HepG2 (cell line): Measurements from ENCODE around the gene SLC7A6OS. TPM values are rescaled to one million over a fixed set of nuclear protein-coding genes. Genes with fewer than 3 reads are reported as not detected.

Source experiments
- ATF7 ChIP-seq, 2 experiments: fragments of 450-650 bp in 1 of 2; sonication (generic) in 1 of 2; formaldehyde crosslinking in 1 of 2; IDR thresholded peaks; 2 replicates each; pipeline versions ENCODE4 v1.4.0 to v1.6.1; 2016 to 2020; ENCODE audit warnings: antibody characterized with exemption in 1 of 2, mild to moderate bottlenecking in 1 of 2, missing genetic modification reagents in 1 of 2
- BRCA1 ChIP-seq: sonication (generic); formaldehyde crosslinking; IDR thresholded peaks from 2 replicates; pipeline ENCODE4 v1.4.0; 2020; ENCODE audit warnings: missing genetic modification reagents
- BRD4 ChIP-seq: sonication (generic); formaldehyde crosslinking; IDR thresholded peaks from 2 replicates; pipeline ENCODE4 v1.4.0; 2020; ENCODE audit warnings: missing genetic modification reagents
- FOXC1 ChIP-seq: sonication (generic); formaldehyde crosslinking; IDR thresholded peaks from 2 replicates; pipeline ENCODE4 v1.8.0; 2022; ENCODE audit warnings: mild to moderate bottlenecking, missing genetic modification reagents, borderline replicate concordance
- GFI1 ChIP-seq: sonication (generic); formaldehyde crosslinking; IDR thresholded peaks from 2 replicates; pipeline ENCODE4 v1.5.0; 2020; ENCODE audit warnings: missing genetic modification reagents, mild to moderate bottlenecking, borderline replicate concordance
- JUND ChIP-seq: sonication (generic); formaldehyde crosslinking; IDR thresholded peaks from 2 replicates; pipeline ENCODE4 v1.8.0; 2022; ENCODE audit warnings: mild to moderate bottlenecking, missing genetic modification reagents
- KLF9 ChIP-seq: IDR thresholded peaks from 2 replicates; pipeline ENCODE4 v1.6.1; 2016; ENCODE audit warnings: low read depth
- MXI1 ChIP-seq: IDR thresholded peaks from 3 replicates; pipeline ENCODE4 v1.6.1; 2012; ENCODE audit warnings: low read depth, low read length, inconsistent platforms, borderline replicate concordance
- MZF1 ChIP-seq: sonication (generic); formaldehyde crosslinking; IDR thresholded peaks from 2 replicates; pipeline ENCODE4 v1.8.1; 2023; ENCODE audit warnings: mild to moderate bottlenecking, missing genetic modification reagents, borderline replicate concordance
- NFE2L1 ChIP-seq: sonication (generic); formaldehyde crosslinking; IDR thresholded peaks from 2 replicates; pipeline ENCODE4 v1.4.0; 2020; ENCODE audit warnings: missing genetic modification reagents, mild to moderate bottlenecking, borderline replicate concordance
- NR1H2 ChIP-seq: sonication (generic); formaldehyde crosslinking; IDR thresholded peaks from 2 replicates; pipeline ENCODE4 v1.8.1; 2022; ENCODE audit warnings: low read depth, missing genetic modification reagents, borderline replicate concordance
- NR3C1 ChIP-seq: sonication (generic); formaldehyde crosslinking; IDR thresholded peaks from 2 replicates; pipeline ENCODE4 v1.4.0; 2020; ENCODE audit warnings: missing genetic modification reagents
- PHB2 ChIP-seq: fragments of 450-650 bp; IDR thresholded peaks from 2 replicates; pipeline ENCODE4 v1.6.1; 2018; ENCODE audit not compliant: partially characterized antibody
- POGZ ChIP-seq: sonication (generic); formaldehyde crosslinking; IDR thresholded peaks from 2 replicates; pipeline ENCODE4 v1.4.0; 2020; ENCODE audit warnings: mild to moderate bottlenecking, missing genetic modification reagents
- POLR2AphosphoS2 ChIP-seq: IDR thresholded peaks from 2 replicates; pipeline ENCODE4 v1.6.1; 2011; ENCODE audit warnings: low read depth, low read length, improper control_type of control experiment
- REST ChIP-seq, 2 experiments: IDR thresholded peaks; 2 replicates each; pipeline ENCODE4 v1.6.1; 2011 to 2012; ENCODE audit warnings: low read length in 2 of 2, borderline replicate concordance in 1 of 2, low read depth in 1 of 2, mild to moderate bottlenecking in 1 of 2, moderate library complexity in 1 of 2
- SAFB2 ChIP-seq: sonication (generic); formaldehyde crosslinking; IDR thresholded peaks from 2 replicates; pipeline ENCODE4 v1.5.1; 2020; ENCODE audit warnings: missing genetic modification reagents, low read depth, mild to moderate bottlenecking, borderline replicate concordance
- TEAD3 ChIP-seq: optimal IDR thresholded peaks from 2 replicates; pipeline ENCODE3; 2016; ENCODE audit warnings: borderline replicate concordance
- THAP8 ChIP-seq: sonication (generic); formaldehyde crosslinking; IDR thresholded peaks from 2 replicates; pipeline ENCODE4 v1.5.1; 2020; ENCODE audit warnings: missing genetic modification reagents, mild to moderate bottlenecking, borderline replicate concordance
- ZBTB10 ChIP-seq: sonication (generic); formaldehyde crosslinking; IDR thresholded peaks from 2 replicates; pipeline ENCODE4 v1.4.0; 2020; ENCODE audit warnings: missing genetic modification reagents, borderline replicate concordance
- ZNF543 ChIP-seq: sonication (generic); formaldehyde crosslinking; IDR thresholded peaks from 2 replicates; pipeline ENCODE4 v1.4.0; 2020; ENCODE audit warnings: mild to moderate bottlenecking, missing genetic modification reagents
- ZNF576 ChIP-seq: sonication (generic); formaldehyde crosslinking; IDR thresholded peaks from 2 replicates; pipeline ENCODE4 v1.4.0; 2020; ENCODE audit warnings: mild to moderate bottlenecking, missing genetic modification reagents
- polyA plus RNA-seq, 8 experiments: library from polyadenylated mRNA; depleted of rRNA in 3 of 8; stranded (reverse) in 7 of 8; unstranded in 1 of 8; fragments of >200 nt; fragmentation: Illumina TruSeq in 4 of 8; extraction: Trizol in 4 of 8; gene quantifications; 2 replicates each; pipeline versions ENCODE4 v1.2.1 to v1.2.3, GENCODE V29; 2011 to 2016; ENCODE audit warnings: low read depth in 4 of 8, missing spikeins in 1 of 8, mixed read lengths in 1 of 8; ENCODE audit not compliant: insufficient read depth in 1 of 8
- total RNA-seq, 5 experiments: library from RNA; depleted of rRNA; stranded (reverse); fragments of >200 nt; fragmentation: Illumina TruSeq; extraction: Trizol; gene quantifications; 2 replicates each; pipeline ENCODE4 v1.2.3, GENCODE V29; 2016; ENCODE audit warnings: low read depth in 1 of 5

SLC7A6OS gene
- total and polyA plus RNA-seq, 2 of the 13 experiments (the other 11 are each of a cell fraction or from before 2014, with no cell fraction given), result 11.2 to 21.5 TPM

GRCh38 chr16:68328151-68328859 is 17.6 kb upstream of the SLC7A6OS start (continued):
- TF ChIP-seq SAFB2 (CRISPR knock-in tag) (no peak), POGZ (CRISPR knock-in tag) (no peak), JUND (CRISPR knock-in tag) (no peak), KLF9 (CRISPR knock-in tag) (no peak), REST (IDR thresholded peaks at IDR 0.05; ENCODE audit: borderline replicate concordance in 1 of 2, low read depth in 1 of 2, low read length in 2 of 2) (no peak), NR1H2 (no peak), NR3C1 (no peak), FOXC1 (CRISPR knock-in tag) (peak; percentile 70; the same call in 1 of the 2 replicates), PHB2 (no peak), POLR2AphosphoS2 (no peak), THAP8 (CRISPR knock-in tag) (no peak), TEAD3 (CRISPR knock-in tag) (peak; percentile 83), GFI1 (CRISPR knock-in tag) (peak; percentile 69; the same call in 1 of the 2 replicates), MXI1 (peak; percentile 49; the same call in 1 of the 3 replicates), MZF1 (CRISPR knock-in tag) (no peak), ZNF543 (CRISPR knock-in tag) (peak; percentile 70; the same call in 1 of the 2 replicates), ATF7 (IDR thresholded peaks at IDR 0.05) (no peak), ATF7 (CRISPR knock-in tag; IDR thresholded peaks at IDR 0.05) (no peak), ZBTB10 (CRISPR knock-in tag) (no peak), NFE2L1 (no peak), ZNF576 (CRISPR knock-in tag) (no peak), BRD4 (no peak), BRCA1 (no peak)
